K562 (cell line): ENCODE data around the gene EIPR1. TPM values are rescaled to one million over a fixed set of nuclear protein-coding genes. Genes with fewer than 3 reads are reported as not detected.
A peak's percentile ranks its signal among the peaks of the same experiment; 100 is the strongest.

Source experiments
- DACH1 ChIP-seq: fragments of 450-650 bp; IDR thresholded peaks from 2 replicates; pipeline ENCODE4 v1.6.1; 2018; ENCODE audit not compliant: partially characterized antibody
- DDX20 ChIP-seq: fragments of 450-650 bp; IDR thresholded peaks from 2 replicates; pipeline ENCODE4 v1.6.1; 2016; ENCODE audit warnings: missing genetic modification characterization, low read depth, mild to moderate bottlenecking, missing compliant biosample characterization, moderate library complexity
- EZH2 ChIP-seq: IDR thresholded peaks from 2 replicates; pipeline ENCODE4 v1.6.1; 2012; ENCODE audit warnings: low read depth, mild to moderate bottlenecking, inconsistent platforms, low read length, borderline replicate concordance
- HIVEP1 ChIP-seq: fragments of 250-450 bp; sonication (Bioruptor Pico); IDR thresholded peaks from 2 replicates; pipeline ENCODE4 v1.4.0; 2020; ENCODE audit warnings: mild to moderate bottlenecking
- HNRNPH1 ChIP-seq: fragments of 200-400 bp; formaldehyde crosslinking; optimal IDR thresholded peaks from 2 replicates; pipeline ENCODE3; 2017; ENCODE audit warnings: low read depth, mild to moderate bottlenecking, low read length, moderate library complexity
- KDM5B ChIP-seq: fragments of 200-600 bp; sonication (generic); IDR thresholded peaks from 2 replicates; pipeline ENCODE4 v1.6.1; 2012; ENCODE audit warnings: low read depth, mild to moderate bottlenecking, moderate library complexity, low read length, control low read depth, inconsistent platforms; ENCODE audit not compliant: insufficient replicate concordance
- LARP7 ChIP-seq: fragments of 450-650 bp; IDR thresholded peaks from 2 replicates; pipeline ENCODE4 v1.6.1; 2016
- NELFE ChIP-seq: IDR thresholded peaks from 2 replicates; pipeline ENCODE4 v1.6.1; 2011; ENCODE audit warnings: mild to moderate bottlenecking; ENCODE audit not compliant: insufficient read depth, insufficient read length
- PHF20 ChIP-seq: fragments of 450-650 bp; IDR thresholded peaks from 2 replicates; pipeline ENCODE4 v1.6.1; 2018; ENCODE audit not compliant: partially characterized antibody
- SOX6 ChIP-seq: fragments of 450-650 bp; IDR thresholded peaks from 2 replicates; pipeline ENCODE4 v1.6.1; 2014; ENCODE audit warnings: mild to moderate bottlenecking
- SRF ChIP-seq, 2 experiments: fragments of 250-450, 450-650 bp in 1 of 2; sonication (Bioruptor Pico) in 1 of 2; sonication (generic) in 1 of 2; formaldehyde crosslinking; IDR thresholded peaks; 2 replicates each; pipeline versions ENCODE4 v1.5.0 to v1.5.1; 2020 to 2022; ENCODE audit warnings: mild to moderate bottlenecking in 1 of 2, missing genetic modification reagents in 1 of 2
- TAF15 ChIP-seq: fragments of 200-400 bp; formaldehyde crosslinking; IDR thresholded peaks from 2 replicates; pipeline ENCODE4 v1.6.1; 2017; ENCODE audit warnings: mild to moderate bottlenecking, low read depth, low read length, moderate library complexity
- TAL1 ChIP-seq: fragments of 450-650 bp; IDR thresholded peaks from 2 replicates; pipeline ENCODE4 v1.6.1; 2016; ENCODE audit warnings: mild to moderate bottlenecking
- TEAD2 ChIP-seq: fragments of 450-650 bp; IDR thresholded peaks from 2 replicates; pipeline ENCODE4 v1.6.1; 2016; ENCODE audit warnings: missing genetic modification characterization, control low read depth, missing compliant biosample characterization
- TEAD4 ChIP-seq, 2 experiments: sonication (generic) in 1 of 2; formaldehyde crosslinking in 1 of 2; IDR thresholded peaks; 2 replicates each; pipeline versions ENCODE4 v1.6.1 to v1.8.0; 2012 to 2022; ENCODE audit warnings: borderline replicate concordance in 1 of 2, inconsistent platforms in 1 of 2, low read length in 1 of 2, mild to moderate bottlenecking in 1 of 2, missing genetic modification reagents in 1 of 2
- YBX1 ChIP-seq: fragments of 450-650 bp; IDR thresholded peaks from 2 replicates; pipeline ENCODE4 v1.7.1; 2016; ENCODE audit warnings: mild to moderate bottlenecking
- ZFP36 ChIP-seq: fragments of 150-350 bp; IDR thresholded peaks from 2 replicates; pipeline ENCODE4 v1.6.1; 2018; ENCODE audit warnings: low read length, low read depth; ENCODE audit not compliant: partially characterized antibody
- ZKSCAN8 ChIP-seq: fragments of 200-800 bp; sonication (Bioruptor generic); IDR thresholded peaks from 2 replicates; pipeline ENCODE4 v1.6.1; 2016; ENCODE audit warnings: missing genetic modification characterization, missing compliant biosample characterization
- ZNF507 ChIP-seq: conservative IDR thresholded peaks from 2 replicates; pipeline ENCODE4 v1.6.1; 2017; ENCODE audit warnings: missing genetic modification characterization, missing compliant biosample characterization
- ZNF77 ChIP-seq: fragments of 250-450 bp; sonication (Bioruptor Pico); IDR thresholded peaks from 2 replicates; pipeline ENCODE4 v1.5.0; 2020
- polyA plus RNA-seq, 8 experiments: library from polyadenylated mRNA; depleted of rRNA in 4 of 8; stranded (reverse) in 5 of 8; unstranded in 3 of 8; fragments of >200 nt; fragmentation: Nextera tagmentation in 2 of 8; fragmentation: Illumina TruSeq in 1 of 8; extraction: Ambion mirVana in 2 of 8; extraction: Trizol in 1 of 8; gene quantifications; 2 replicates each; pipeline versions ENCODE4 v1.2.1 to v1.2.3, GENCODE V29; 2011 to 2014; ENCODE audit warnings: inconsistent platforms in 1 of 8, missing spikeins in 1 of 8
- total RNA-seq, 7 experiments: library from RNA; depleted of rRNA in 6 of 7; stranded (reverse); fragments of >200 nt in 6 of 7; fragmentation: Illumina TruSeq in 2 of 7; extraction: Trizol in 2 of 7; gene quantifications; 2 replicates each; pipeline versions ENCODE4 v1.2.1 to v1.2.3, GENCODE V29; 2011 to 2021; ENCODE audit warnings: low replicate concordance in 1 of 7
- TF ChIP-seq, protein P1 (sequence below): fragments of 200-400 bp; formaldehyde crosslinking; IDR thresholded peaks from 2 replicates; pipeline ENCODE4 v1.6.1; 2017; ENCODE audit warnings: mild to moderate bottlenecking, low read depth, low read length, moderate library complexity
- TF ChIP-seq, protein P2 (sequence below): sonication (generic); formaldehyde crosslinking; IDR thresholded peaks from 2 replicates; pipeline ENCODE4 v1.8.0; 2022; ENCODE audit warnings: mild to moderate bottlenecking, missing genetic modification reagents
- TF ChIP-seq, protein P3 (sequence below): fragments of 250-450 bp; sonication (Bioruptor Pico); IDR thresholded peaks from 2 replicates; pipeline ENCODE4 v1.4.0; 2020; ENCODE audit warnings: mild to moderate bottlenecking, moderate library complexity

EIPR1 gene
- total and polyA plus RNA-seq, 9 of the 15 experiments (the other 6 are each of a cell fraction or from before 2014, with no cell fraction given): 19.9 to 54.4 (median 35.9) TPM

DNA sequence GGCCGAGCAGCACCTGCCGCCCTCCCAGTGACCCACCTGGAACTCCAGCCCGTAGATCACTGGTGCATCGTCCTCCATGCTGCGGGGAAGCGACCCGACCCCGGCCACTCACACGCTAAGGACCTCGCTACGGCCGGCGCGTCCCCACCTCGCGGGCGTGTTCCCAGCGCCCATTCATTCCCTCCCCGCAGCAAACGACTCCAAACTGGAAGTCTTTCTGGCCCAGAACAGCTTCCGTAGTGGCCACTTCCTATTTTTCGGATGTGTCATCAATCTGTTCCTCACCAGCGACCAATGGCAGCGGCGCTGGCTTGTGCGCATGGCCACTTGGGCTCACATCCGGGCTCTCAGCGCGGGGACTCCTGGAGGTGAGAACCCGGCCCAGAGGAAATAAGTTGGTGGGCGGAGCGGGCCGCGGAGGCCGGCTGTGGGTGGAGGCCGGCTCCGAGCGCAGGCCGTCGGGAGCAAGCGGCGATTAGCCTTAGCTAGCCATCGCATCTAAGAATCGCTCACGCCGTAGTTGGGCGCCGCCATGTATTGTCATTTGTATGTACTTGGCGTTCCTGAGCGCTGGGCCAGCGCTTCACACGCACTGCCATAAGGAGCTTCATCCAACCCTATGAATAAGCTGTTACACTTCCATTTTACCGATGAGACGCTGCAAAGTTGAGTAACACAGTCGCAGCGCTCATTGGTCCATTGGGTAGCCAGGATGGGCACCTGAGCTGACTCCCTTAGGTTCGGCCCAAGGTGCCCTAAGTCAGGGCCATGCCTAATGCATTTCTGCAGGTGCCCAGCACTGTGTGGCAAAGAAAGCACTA is at the start of gene EIPR1 (continued):
- TF ChIP-seq, protein P1, sequence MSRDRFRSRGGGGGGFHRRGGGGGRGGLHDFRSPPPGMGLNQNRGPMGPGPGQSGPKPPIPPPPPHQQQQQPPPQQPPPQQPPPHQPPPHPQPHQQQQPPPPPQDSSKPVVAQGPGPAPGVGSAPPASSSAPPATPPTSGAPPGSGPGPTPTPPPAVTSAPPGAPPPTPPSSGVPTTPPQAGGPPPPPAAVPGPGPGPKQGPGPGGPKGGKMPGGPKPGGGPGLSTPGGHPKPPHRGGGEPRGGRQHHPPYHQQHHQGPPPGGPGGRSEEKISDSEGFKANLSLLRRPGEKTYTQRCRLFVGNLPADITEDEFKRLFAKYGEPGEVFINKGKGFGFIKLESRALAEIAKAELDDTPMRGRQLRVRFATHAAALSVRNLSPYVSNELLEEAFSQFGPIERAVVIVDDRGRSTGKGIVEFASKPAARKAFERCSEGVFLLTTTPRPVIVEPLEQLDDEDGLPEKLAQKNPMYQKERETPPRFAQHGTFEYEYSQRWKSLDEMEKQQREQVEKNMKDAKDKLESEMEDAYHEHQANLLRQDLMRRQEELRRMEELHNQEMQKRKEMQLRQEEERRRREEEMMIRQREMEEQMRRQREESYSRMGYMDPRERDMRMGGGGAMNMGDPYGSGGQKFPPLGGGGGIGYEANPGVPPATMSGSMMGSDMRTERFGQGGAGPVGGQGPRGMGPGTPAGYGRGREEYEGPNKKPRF: no peak
- no peak for TF ChIP-seq EZH2
- no peak for TF ChIP-seq NELFE
- TF ChIP-seq ZFP36: no peak
- no peak for TF ChIP-seq LARP7
- no peak for TF ChIP-seq HNRNPH1
- 0 out of 2 replicates have a peak, but pooled peaks have one; percentile 56 for TF ChIP-seq SOX6
- TF ChIP-seq ZKSCAN8 (CRISPR knock-in tag): no peak
- TF ChIP-seq KDM5B: peak; percentile 76
- no peak for TF ChIP-seq HIVEP1 (CRISPR knock-in tag)
- no peak for TF ChIP-seq DACH1
- TF ChIP-seq DDX20 (tag): no peak
- TF ChIP-seq, protein P2, sequence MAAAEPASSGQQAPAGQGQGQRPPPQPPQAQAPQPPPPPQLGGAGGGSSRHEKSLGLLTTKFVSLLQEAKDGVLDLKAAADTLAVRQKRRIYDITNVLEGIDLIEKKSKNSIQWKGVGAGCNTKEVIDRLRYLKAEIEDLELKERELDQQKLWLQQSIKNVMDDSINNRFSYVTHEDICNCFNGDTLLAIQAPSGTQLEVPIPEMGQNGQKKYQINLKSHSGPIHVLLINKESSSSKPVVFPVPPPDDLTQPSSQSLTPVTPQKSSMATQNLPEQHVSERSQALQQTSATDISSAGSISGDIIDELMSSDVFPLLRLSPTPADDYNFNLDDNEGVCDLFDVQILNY: 0 out of 2 replicates have a peak, but pooled peaks have one; percentile 80
- TF ChIP-seq ZNF77 (CRISPR knock-in tag): no peak
- no peak for TF ChIP-seq TAL1
- no peak for TF ChIP-seq ZNF507
- no peak; the same call in 1 of the 2 replicates for TF ChIP-seq TEAD4 (IDR thresholded peaks at IDR 0.05; ENCODE audit: low read length)
- no peak for TF ChIP-seq TEAD4 (CRISPR knock-in tag; IDR thresholded peaks at IDR 0.05; ENCODE audit: borderline replicate concordance)
- TF ChIP-seq SRF (CRISPR knock-in tag; IDR thresholded peaks at IDR 0.05): no peak; a peak in 1 of 4 replicates
- TF ChIP-seq, protein P3, sequence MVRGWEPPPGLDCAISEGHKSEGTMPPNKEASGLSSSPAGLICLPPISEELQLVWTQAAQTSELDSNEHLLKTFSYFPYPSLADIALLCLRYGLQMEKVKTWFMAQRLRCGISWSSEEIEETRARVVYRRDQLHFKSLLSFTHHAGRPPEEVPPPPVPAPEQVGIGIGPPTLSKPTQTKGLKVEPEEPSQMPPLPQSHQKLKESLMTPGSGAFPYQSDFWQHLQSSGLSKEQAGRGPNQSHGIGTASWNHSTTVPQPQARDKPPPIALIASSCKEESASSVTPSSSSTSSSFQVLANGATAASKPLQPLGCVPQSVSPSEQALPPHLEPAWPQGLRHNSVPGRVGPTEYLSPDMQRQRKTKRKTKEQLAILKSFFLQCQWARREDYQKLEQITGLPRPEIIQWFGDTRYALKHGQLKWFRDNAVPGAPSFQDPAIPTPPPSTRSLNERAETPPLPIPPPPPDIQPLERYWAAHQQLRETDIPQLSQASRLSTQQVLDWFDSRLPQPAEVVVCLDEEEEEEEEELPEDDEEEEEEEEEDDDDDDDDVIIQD (CRISPR knock-in tag): no peak
- TF ChIP-seq TAF15: no peak
- no peak for TF ChIP-seq YBX1
- TF ChIP-seq PHF20: peak; percentile 94
- no peak for TF ChIP-seq TEAD2
